H9 (cell line): ENCODE measurements around the gene MRPL51. TPM values are rescaled to one million over a fixed set of nuclear protein-coding genes. Genes with fewer than 3 reads are reported as not detected.

Experiments
- DNase-seq: peaks from one replicate; pipeline ENCODE4 v3.0.0-alpha.2; 2017
- H2AFZ ChIP-seq: one replicate; pipeline ENCODE4 v1.6.1; 2013; ENCODE audit warnings: mild to moderate bottlenecking, low read length, control low read depth, moderate library complexity
- H2AK5ac ChIP-seq: 2 replicates; pipeline ENCODE4 v1.6.1; 2013; ENCODE audit warnings: low read length, control low read depth, mixed read lengths; ENCODE audit not compliant: insufficient read length
- H2BK120ac ChIP-seq: one replicate; pipeline ENCODE4 v1.6.1; 2013; ENCODE audit warnings: low read depth, mild to moderate bottlenecking, low read length, control low read depth, inconsistent platforms; ENCODE audit not compliant: poor library complexity, severe bottlenecking
- H2BK12ac ChIP-seq: 2 replicates; pipeline ENCODE4 v1.6.1; 2013; ENCODE audit warnings: low read length, control low read depth, mixed read lengths, low read depth; ENCODE audit not compliant: insufficient read length
- H2BK15ac ChIP-seq: 2 replicates; pipeline ENCODE4 v1.6.1; 2013; ENCODE audit warnings: low read depth, low read length, control low read depth
- H2BK20ac ChIP-seq: one replicate; pipeline ENCODE4 v1.6.1; 2013; ENCODE audit warnings: low read depth, mild to moderate bottlenecking, low read length, control low read depth, inconsistent platforms; ENCODE audit not compliant: poor library complexity, severe bottlenecking
- H2BK5ac ChIP-seq: 2 replicates; pipeline ENCODE4 v1.6.1; 2013; ENCODE audit warnings: low read length, control low read depth, mixed read lengths; ENCODE audit not compliant: insufficient read length
- H3K14ac ChIP-seq: 2 replicates; pipeline ENCODE4 v1.6.1; 2013; ENCODE audit warnings: low read length, control low read depth; ENCODE audit not compliant: insufficient read depth
- H3K18ac ChIP-seq: 2 replicates; pipeline ENCODE4 v1.6.1; 2013; ENCODE audit warnings: low read depth, mild to moderate bottlenecking, mixed read lengths, low read length, control low read depth; ENCODE audit not compliant: insufficient read length
- H3K23ac ChIP-seq: 2 replicates; pipeline ENCODE4 v1.6.1; 2013; ENCODE audit warnings: low read length, control low read depth, mixed read lengths, low read depth; ENCODE audit not compliant: insufficient read length
- H3K23me2 ChIP-seq: 2 replicates; pipeline ENCODE4 v1.6.1; 2013; ENCODE audit warnings: low read depth, mild to moderate bottlenecking, mixed read lengths, low read length, control low read depth; ENCODE audit not compliant: insufficient read length, poor library complexity, severe bottlenecking
- H3K27ac ChIP-seq: 2 replicates; pipeline ENCODE4 v1.5.1; 2013; ENCODE audit warnings: low read length, control low read depth, mixed read lengths, low read depth; ENCODE audit not compliant: insufficient read length
- H3K27me3 ChIP-seq: 2 replicates; pipeline ENCODE4 v1.6.1; 2013; ENCODE audit warnings: low read length, control low read depth, inconsistent platforms; ENCODE audit not compliant: insufficient read depth
- H3K4ac ChIP-seq: 2 replicates; pipeline ENCODE4 v1.6.1; 2013; ENCODE audit warnings: low read depth, mild to moderate bottlenecking, control low read depth, inconsistent platforms, low read length, moderate library complexity
- H3K4me1 ChIP-seq: 2 replicates; pipeline ENCODE4 v1.6.1; 2013; ENCODE audit warnings: low read length, control low read depth, inconsistent platforms; ENCODE audit not compliant: insufficient read depth
- H3K4me2 ChIP-seq: 2 replicates; pipeline ENCODE4 v1.6.1; 2013; ENCODE audit warnings: low read length, control low read depth, mixed read lengths; ENCODE audit not compliant: insufficient read length, insufficient read depth
- H3K56ac ChIP-seq: 2 replicates; pipeline ENCODE4 v1.6.1; 2013; ENCODE audit warnings: low read depth, mild to moderate bottlenecking, mixed read lengths, low read length, control low read depth; ENCODE audit not compliant: insufficient read length
- H3K79me1 ChIP-seq: 2 replicates; pipeline ENCODE4 v1.6.1; 2013; ENCODE audit warnings: low read depth, mild to moderate bottlenecking, moderate library complexity, low read length, control low read depth, inconsistent platforms; ENCODE audit not compliant: insufficient read depth, poor library complexity, severe bottlenecking
- H3K79me2 ChIP-seq: 2 replicates; pipeline ENCODE4 v1.6.1; 2013; ENCODE audit warnings: low read length, control low read depth, inconsistent platforms; ENCODE audit not compliant: insufficient read depth
- H3K9ac ChIP-seq: 2 replicates; pipeline ENCODE4 v1.6.1; 2013; ENCODE audit warnings: low read length, control low read depth, mixed read lengths; ENCODE audit not compliant: insufficient read length; ENCODE audit errors: extremely low read depth
- H3K9me3 ChIP-seq: one replicate; pipeline ENCODE4 v1.6.1; 2013; ENCODE audit warnings: low read depth, low read length, inconsistent platforms; ENCODE audit not compliant: control insufficient read depth
- H3T11ph ChIP-seq: one replicate; pipeline ENCODE4 v1.6.1; 2013; ENCODE audit warnings: mild to moderate bottlenecking, low read length, control low read depth, inconsistent platforms
- H4K20me1 ChIP-seq: one replicate; pipeline ENCODE4 v1.6.1; 2013; ENCODE audit not compliant: control insufficient read depth, insufficient read length, insufficient read depth
- H4K5ac ChIP-seq: 2 replicates; pipeline ENCODE4 v1.6.1; 2013; ENCODE audit warnings: low read depth, mild to moderate bottlenecking, mixed read lengths, low read length, control low read depth; ENCODE audit not compliant: insufficient read length
- H4K8ac ChIP-seq: replicated peaks from 2 replicates; pipeline ENCODE4 v1.6.1; 2013; ENCODE audit warnings: low read length, control low read depth, mixed read lengths, low read depth; ENCODE audit not compliant: insufficient read length
- H4K91ac ChIP-seq: 2 replicates; pipeline ENCODE4 v1.6.1; 2013; ENCODE audit warnings: low read depth, mild to moderate bottlenecking, moderate library complexity, mixed read lengths, low read length, control low read depth; ENCODE audit not compliant: insufficient read length
- H3K27ac Mint-ChIP-seq, 3 experiments: 2 replicates in 2 of 3; 3 replicates in 1 of 3; pipeline ENCODE4 v1.8.0; 2020 to 2021; ENCODE audit warnings: mixed read lengths in 3 of 3, mild to moderate bottlenecking in 1 of 3, moderate library complexity in 1 of 3
- H3K27me3 Mint-ChIP-seq: 2 replicates; pipeline ENCODE4 v1.8.0; 2021; ENCODE audit warnings: low read depth, mild to moderate bottlenecking, moderate library complexity, mixed read lengths
- H3K36me3 Mint-ChIP-seq, 3 experiments: 2 replicates in 2 of 3; 3 replicates in 1 of 3; pipeline ENCODE4 v1.8.0; 2020 to 2021; ENCODE audit warnings: low read depth in 3 of 3, mixed read lengths in 3 of 3; ENCODE audit not compliant: insufficient read depth in 1 of 3
- H3K4me1 Mint-ChIP-seq, 2 experiments: 2 replicates each; pipeline ENCODE4 v1.8.0; 2020; ENCODE audit warnings: mixed read lengths in 2 of 2
- H3K4me3 Mint-ChIP-seq, 2 experiments: 2 replicates in 1 of 2; 3 replicates in 1 of 2; pipeline ENCODE4 v1.8.0; 2020 to 2021; ENCODE audit warnings: mild to moderate bottlenecking in 2 of 2, mixed read lengths in 2 of 2, moderate library complexity in 1 of 2
- H3K9me3 Mint-ChIP-seq, 2 experiments: 2 replicates in 1 of 2; 3 replicates in 1 of 2; pipeline ENCODE4 v1.8.0; 2020; ENCODE audit warnings: mild to moderate bottlenecking in 2 of 2, mixed read lengths in 2 of 2, moderate library complexity in 1 of 2
- WGBS: extraction: QIAGEN DNeasy Blood & Tissue Kit; methylation state at CpG from one replicate; pipeline ENCODE4 v1.1.7; 2013; ENCODE audit warnings: missing lambda C conversion rate, low lambda C conversion rate, mixed read lengths; ENCODE audit not compliant: insufficient read length; ENCODE audit errors: extremely low coverage; 5-methylcytosine and 5-hydroxymethylcytosine counted together
- total RNA-seq: library from RNA; stranded (reverse); gene quantifications from 2 replicates; pipeline ENCODE4 v1.2.1, GENCODE V29; 2021
- TF ChIP-seq, protein P1 (sequence below): fragments of 200-600 bp; sonication (generic); conservative IDR thresholded peaks from 3 replicates; pipeline ENCODE4 v1.8.0; 2021; ENCODE audit warnings: antibody characterized with exemption, mild to moderate bottlenecking

MRPL51 gene
- total RNA-seq, 1 experiment from 2014 or later, result 329 TPM

DNA sequence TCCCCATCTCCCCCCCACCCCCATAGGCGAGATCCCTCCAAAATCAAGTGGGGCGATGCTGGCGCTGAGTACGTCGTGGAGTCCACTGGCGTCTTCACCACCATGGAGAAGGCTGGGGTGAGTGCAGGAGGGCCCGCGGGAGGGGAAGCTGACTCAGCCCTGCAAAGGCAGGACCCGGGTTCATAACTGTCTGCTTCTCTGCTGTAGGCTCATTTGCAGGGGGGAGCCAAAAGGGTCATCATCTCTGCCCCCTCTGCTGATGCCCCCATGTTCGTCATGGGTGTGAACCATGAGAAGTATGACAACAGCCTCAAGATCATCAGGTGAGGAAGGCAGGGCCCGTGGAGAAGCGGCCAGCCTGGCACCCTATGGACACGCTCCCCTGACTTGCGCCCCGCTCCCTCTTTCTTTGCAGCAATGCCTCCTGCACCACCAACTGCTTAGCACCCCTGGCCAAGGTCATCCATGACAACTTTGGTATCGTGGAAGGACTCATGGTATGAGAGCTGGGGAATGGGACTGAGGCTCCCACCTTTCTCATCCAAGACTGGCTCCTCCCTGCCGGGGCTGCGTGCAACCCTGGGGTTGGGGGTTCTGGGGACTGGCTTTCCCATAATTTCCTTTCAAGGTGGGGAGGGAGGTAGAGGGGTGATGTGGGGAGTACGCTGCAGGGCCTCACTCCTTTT is 44.0 kb upstream of the MRPL51 start:
- Histone ChIP-seq H3T11ph (no peak overlapping the region), H4K20me1 (peaks cover 2% of the 10 kb centered on the region)
- peaks cover 37 to 65% (median 40%) of the 10 kb centered on the region in 3 experiments for H3K36me3 Mint-ChIP-seq

More for the DNA sequence above, 44.0 kb upstream of the MRPL51 start:
- Histone ChIP-seq H3K9me3 (no peaks in the 10 kb centered on the region), H3K4me1 (no peaks in the 10 kb centered on the region; the same call in 1 of the 2 replicates), H2BK15ac (no peak overlapping the region), H3K56ac (no peak overlapping the region), H2BK20ac (no peak overlapping the region), H2BK5ac (no peak overlapping the region), H2BK120ac (no peak overlapping the region), H3K79me2 (peaks cover 9% of the 10 kb centered on the region; the same call in 1 of the 2 replicates), H4K91ac (no peak overlapping the region), H3K23ac (no peak overlapping the region), H2AFZ (no peak overlapping the region), H4K8ac (no peak overlapping the region), H3K79me1 (no peaks in the 10 kb centered on the region), H2AK5ac (no peak overlapping the region), H3K9ac (no peak overlapping the region), H4K5ac (no peak overlapping the region), H2BK12ac (no peak overlapping the region), H3K4ac (no peak overlapping the region), H3K14ac (no peak overlapping the region), H3K18ac (no peak overlapping the region), H3K27me3 (no peaks in the 10 kb centered on the region), H3K4me2 (peak overlapping the region; percentile 73), H3K23me2 (peaks cover 18% of the 10 kb centered on the region), H3K27ac (no peak overlapping the region)
- Mint-ChIP-seq H3K4me3 (peak overlapping the region; percentile 92 to 97), H3K9me3 (no peaks in the 10 kb centered on the region; a peak in 1 of 5 replicates), H3K27me3 (peaks cover 5% of the 10 kb centered on the region; the same call in 1 of the 2 replicates), H3K27ac (peak overlapping the region; percentile 88 to 96 (median 93); a peak in 6 of 7 replicates), H3K4me1 (peaks cover 44 to 47% of the 10 kb centered on the region in 2 experiments)
- DNase-seq, result peak; percentile 40
- no CpG with 5 or more reads among the region's 19 CpGs for WGBS
- TF ChIP-seq, protein P1, sequence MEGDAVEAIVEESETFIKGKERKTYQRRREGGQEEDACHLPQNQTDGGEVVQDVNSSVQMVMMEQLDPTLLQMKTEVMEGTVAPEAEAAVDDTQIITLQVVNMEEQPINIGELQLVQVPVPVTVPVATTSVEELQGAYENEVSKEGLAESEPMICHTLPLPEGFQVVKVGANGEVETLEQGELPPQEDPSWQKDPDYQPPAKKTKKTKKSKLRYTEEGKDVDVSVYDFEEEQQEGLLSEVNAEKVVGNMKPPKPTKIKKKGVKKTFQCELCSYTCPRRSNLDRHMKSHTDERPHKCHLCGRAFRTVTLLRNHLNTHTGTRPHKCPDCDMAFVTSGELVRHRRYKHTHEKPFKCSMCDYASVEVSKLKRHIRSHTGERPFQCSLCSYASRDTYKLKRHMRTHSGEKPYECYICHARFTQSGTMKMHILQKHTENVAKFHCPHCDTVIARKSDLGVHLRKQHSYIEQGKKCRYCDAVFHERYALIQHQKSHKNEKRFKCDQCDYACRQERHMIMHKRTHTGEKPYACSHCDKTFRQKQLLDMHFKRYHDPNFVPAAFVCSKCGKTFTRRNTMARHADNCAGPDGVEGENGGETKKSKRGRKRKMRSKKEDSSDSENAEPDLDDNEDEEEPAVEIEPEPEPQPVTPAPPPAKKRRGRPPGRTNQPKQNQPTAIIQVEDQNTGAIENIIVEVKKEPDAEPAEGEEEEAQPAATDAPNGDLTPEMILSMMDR, result no peak
